Rectal smooth muscle tissue (tissue), 1 donor: ENCODE data around the gene U2AF1.
"Not testable (repeated sequence)": the region's sequence is repeated elsewhere in the genome, so short reads cannot be mapped to it uniquely, and the experiment has no call there.

Experiments used
- H3K27ac ChIP-seq: one replicate; pipeline ENCODE4 v1.7.0; 2013; ENCODE audit warnings: low read depth, low read length, inconsistent platforms
- H3K27me3 ChIP-seq: one replicate; pipeline ENCODE4 v1.7.0; 2013; ENCODE audit warnings: low read length; ENCODE audit not compliant: control insufficient read depth, insufficient read depth
- H3K36me3 ChIP-seq: one replicate; pipeline ENCODE4 v1.7.0; 2013; ENCODE audit warnings: low read length; ENCODE audit not compliant: control insufficient read depth, insufficient read depth
- H3K4me1 ChIP-seq: one replicate; pipeline ENCODE4 v1.7.0; 2013; ENCODE audit warnings: low read length; ENCODE audit not compliant: control insufficient read depth, insufficient read depth
- H3K4me3 ChIP-seq: one replicate; pipeline ENCODE4 v1.7.0; 2013; ENCODE audit warnings: low read length
- H3K9ac ChIP-seq: one replicate; pipeline ENCODE4 v1.7.0; 2013; ENCODE audit warnings: low read length

U2AF1 gene

DNA sequence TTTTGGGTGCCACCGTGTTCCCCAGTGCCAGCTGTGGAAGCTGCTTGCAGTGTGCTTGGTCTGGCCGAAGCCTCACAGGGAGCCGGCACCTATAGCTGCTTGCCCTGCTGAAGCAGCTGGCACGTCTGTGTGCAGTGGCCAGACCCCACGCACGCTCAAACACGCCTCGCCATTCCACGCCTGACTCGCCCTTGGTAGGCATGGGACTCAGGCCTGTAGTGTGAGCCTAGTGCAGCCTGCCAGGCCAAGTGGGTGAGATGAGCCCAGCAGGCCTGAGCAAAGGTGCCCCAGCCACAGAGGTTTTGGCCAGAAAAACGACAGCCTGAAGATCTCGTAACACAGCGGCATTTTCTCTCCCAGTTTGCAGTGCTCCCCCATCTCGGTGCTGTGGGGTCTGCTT lies 64.1 kb downstream of the U2AF1 start:
- H3K36me3 ChIP-seq, H3K4me1 ChIP-seq, H3K9ac ChIP-seq, H3K4me3 ChIP-seq, H3K27me3 ChIP-seq, H3K27ac ChIP-seq: not testable (repeated sequence)
